Naive B cell (primary cell): Measurements from ENCODE around the gene NCR3LG1. TPM values are rescaled to one million over a fixed set of nuclear protein-coding genes. Genes with fewer than 3 reads are reported as not detected.

ENCODE experiments used
- ATAC-seq, 2 donors: fragments of 150-1000 bp; cut with Tn5 transposase; 2 replicates each; pipeline ENCODE4 v1.10.0; 2021; ENCODE audit warnings: low read depth in 2 of 2, mild to moderate bottlenecking in 2 of 2, moderate library complexity in 2 of 2
- DNase-seq: peaks from one replicate; pipeline ENCODE4 v3.0.0; 2022
- H3K27ac Mint-ChIP-seq, 6 donors: one replicate each; pipeline ENCODE4 v1.8.0; 2020 to 2022; ENCODE audit warnings: mild to moderate bottlenecking in 6 of 6, mixed read lengths in 6 of 6, moderate library complexity in 5 of 6, inconsistent platforms in 2 of 6
- H3K27me3 Mint-ChIP-seq, 3 donors: one replicate each; pipeline ENCODE4 v1.8.0; 2021 to 2022; ENCODE audit warnings: mixed read lengths in 3 of 3, mild to moderate bottlenecking in 1 of 3
- H3K36me3 Mint-ChIP-seq, 2 donors: one replicate each; pipeline ENCODE4 v1.8.0; 2020 to 2022; ENCODE audit warnings: mixed read lengths in 2 of 2, inconsistent platforms in 1 of 2, mild to moderate bottlenecking in 1 of 2
- H3K4me1 Mint-ChIP-seq, 3 donors: one replicate each; pipeline ENCODE4 v1.8.0; 2020 to 2022; ENCODE audit warnings: mixed read lengths in 3 of 3, inconsistent platforms in 1 of 3, mild to moderate bottlenecking in 1 of 3, moderate library complexity in 1 of 3
- H3K4me3 Mint-ChIP-seq, 8 donors: one replicate each; pipeline ENCODE4 v1.8.0; 2020 to 2022; ENCODE audit warnings: mild to moderate bottlenecking in 8 of 8, mixed read lengths in 8 of 8, moderate library complexity in 8 of 8, inconsistent platforms in 2 of 8
- H3K9me3 Mint-ChIP-seq, 7 donors: one replicate each; pipeline ENCODE4 v1.8.0; 2020 to 2022; ENCODE audit warnings: mixed read lengths in 7 of 7, mild to moderate bottlenecking in 5 of 7, inconsistent platforms in 2 of 7, moderate library complexity in 1 of 7
- polyA plus RNA-seq, 6 donors: library from polyadenylated mRNA; unstranded; fragments of 300-500 nt; fragmentation: Illumina TruSeq; gene quantifications; one replicate each; pipeline ENCODE4 v1.2.3, GENCODE V29; 2021; ENCODE audit warnings: low read depth in 6 of 6

NCR3LG1 gene
- polyA plus RNA-seq, 6 donors from 2014 or later: 0.19 to 0.20 TPM; not detected in 4

GRCh38 chr11:17381156-17381555, 29.6 kb downstream of the NCR3LG1 start:
- Mint-ChIP-seq H3K27me3 (peaks cover 6 to 12% (median 8%) of the 10 kb centered on the region in 3 donors), H3K4me1 (no peaks in the 10 kb centered on the region), H3K36me3 (no peaks in the 10 kb centered on the region), H3K27ac (peak overlapping the region in 2 of 6 donors; percentile 37 to 68), H3K4me3 (no peak overlapping the region), H3K9me3 (peaks cover 0 to 3% (median 0%) of the 10 kb centered on the region in 7 donors)
- DNase-seq: no peak
- ATAC-seq: no peak

- Mint-ChIP-seq H3K4me1 (no peaks in the 10 kb centered on the region), H3K36me3 (no peaks in the 10 kb centered on the region), H3K27ac (peak overlapping the region in 1 of 6 donors; percentile 28), H3K4me3 (peak overlapping the region in 1 of 8 donors; percentile 50), H3K27me3 (peaks cover 6 to 14% (median 10%) of the 10 kb centered on the region in 3 donors), H3K9me3 (peaks cover 0 to 3% (median 0%) of the 10 kb centered on the region in 7 donors)
- ATAC-seq: no peak
- no peak for DNase-seq
These were observed 30.6 kb downstream of the NCR3LG1 start for GRCh38 chr11:17382046-17382728.

- Mint-ChIP-seq H3K4me1 (peaks cover 0 to under 1% (median under 1%) of the 10 kb centered on the region in 3 donors), H3K27ac (peak overlapping the region in 1 of 6 donors; percentile 20), H3K27me3 (peaks cover 6 to 22% (median 21%) of the 10 kb centered on the region in 3 donors), H3K9me3 (peaks cover 0 to 2% (median 0%) of the 10 kb centered on the region in 7 donors), H3K36me3 (no peaks in the 10 kb centered on the region), H3K4me3 (no peak overlapping the region)
- no peak for ATAC-seq
- no peak for DNase-seq
These were observed 31.9 kb downstream of the NCR3LG1 start for GRCh38 chr11:17383461-17383860.

DNA sequence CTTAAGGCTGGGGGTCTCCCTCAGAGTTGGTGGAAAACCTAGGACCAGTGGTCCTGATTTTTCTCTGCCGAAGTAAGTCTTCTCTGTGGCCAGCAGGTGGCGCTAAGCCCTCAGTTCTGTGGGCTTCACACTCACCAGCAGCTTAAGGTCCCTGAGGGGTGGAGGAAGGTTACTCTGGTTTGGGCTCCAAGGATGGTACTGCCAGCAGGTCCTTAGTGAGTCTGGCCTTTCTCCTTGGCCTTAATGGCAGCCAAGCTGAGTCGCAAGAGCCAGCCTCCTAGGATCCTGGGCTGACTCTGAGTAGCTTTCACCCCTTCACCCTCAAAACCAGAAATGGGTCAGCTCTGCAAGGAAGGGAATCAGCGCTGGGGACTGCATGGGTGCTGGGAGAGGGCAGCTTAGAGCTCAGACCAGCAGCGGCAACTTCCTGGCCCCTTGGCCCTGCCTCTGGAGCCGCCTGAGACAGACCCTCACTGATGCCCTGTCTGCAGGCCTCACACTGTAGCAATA, 32.5 kb downstream of the NCR3LG1 start:
- Mint-ChIP-seq H3K36me3 (no peaks in the 10 kb centered on the region), H3K27ac (no peak overlapping the region)

DNA sequence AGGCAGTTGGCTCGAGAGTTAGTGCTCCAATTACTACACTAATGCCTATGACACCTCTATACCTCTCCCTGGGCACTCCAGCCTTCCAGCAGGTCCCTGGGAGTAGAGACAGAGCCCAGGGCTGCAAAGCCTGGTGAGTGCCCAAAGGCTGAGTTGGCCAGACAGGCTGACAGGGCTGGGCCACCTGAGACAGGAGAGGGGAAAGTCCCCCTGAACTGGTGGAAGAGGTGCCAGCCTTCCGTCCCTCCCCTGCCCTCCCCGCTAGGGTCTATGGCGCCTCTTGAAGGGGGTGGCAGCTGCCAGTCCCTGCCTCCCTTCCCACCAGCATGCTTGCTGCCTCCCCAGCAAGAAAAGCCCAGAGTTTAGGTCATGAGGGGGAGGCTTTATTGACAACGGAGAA, 33.9 kb downstream of the NCR3LG1 start:
- Mint-ChIP-seq H3K27me3 (peaks cover 6 to 36% (median 22%) of the 10 kb centered on the region in 3 donors), H3K36me3 (no peaks in the 10 kb centered on the region), H3K4me3 (peak overlapping the region in 1 of 8 donors; percentile 30), H3K9me3 (no peaks in the 10 kb centered on the region), H3K4me1 (peaks cover 8 to 12% (median 9%) of the 10 kb centered on the region in 3 donors), H3K27ac (no peak overlapping the region)
- DNase-seq (no peak), ATAC-seq (no peak)

More for the DNA sequence above, 32.5 kb downstream of the NCR3LG1 start:
- peak; percentile 67 for DNase-seq
- H3K9me3 Mint-ChIP-seq: no peaks in the 10 kb centered on the region
- peak; percentile 58 to 71 for ATAC-seq
- peaks cover 6 to 26% (median 22%) of the 10 kb centered on the region in 3 donors for H3K27me3 Mint-ChIP-seq
- peak overlapping the region in 1 of 8 donors; percentile 53 for H3K4me3 Mint-ChIP-seq
- peaks cover 0 to 4% (median 2%) of the 10 kb centered on the region in 3 donors for H3K4me1 Mint-ChIP-seq

DNA sequence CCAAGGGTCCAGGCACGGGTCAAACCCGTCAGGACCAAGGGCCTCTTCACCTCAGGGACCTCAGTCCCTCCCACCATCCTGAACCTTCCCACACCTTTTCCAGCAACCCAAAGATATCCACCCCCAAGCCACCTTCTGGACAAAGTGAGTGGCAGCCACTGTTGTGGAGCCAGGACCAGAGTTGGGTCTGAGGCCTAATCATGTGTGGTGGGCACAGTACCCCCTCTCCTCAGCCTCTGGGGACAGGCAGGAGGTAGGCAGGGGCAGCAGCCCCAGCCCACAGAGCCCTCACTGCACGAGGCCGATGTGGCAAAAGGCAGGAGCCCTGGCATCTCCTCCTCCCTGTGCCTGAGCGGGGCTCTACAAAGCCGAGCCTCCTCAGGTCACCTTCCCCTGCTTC, 34.3 kb downstream of the NCR3LG1 start:
- Mint-ChIP-seq H3K27ac (peak overlapping the region in 1 of 6 donors; percentile 21), H3K9me3 (no peaks in the 10 kb centered on the region), H3K4me1 (peaks cover 8 to 12% (median 9%) of the 10 kb centered on the region in 3 donors), H3K36me3 (no peaks in the 10 kb centered on the region), H3K27me3 (peaks cover 6 to 36% (median 22%) of the 10 kb centered on the region in 3 donors), H3K4me3 (peak overlapping the region in 1 of 8 donors; percentile 30)
- DNase-seq (no peak), ATAC-seq (no peak)

DNA sequence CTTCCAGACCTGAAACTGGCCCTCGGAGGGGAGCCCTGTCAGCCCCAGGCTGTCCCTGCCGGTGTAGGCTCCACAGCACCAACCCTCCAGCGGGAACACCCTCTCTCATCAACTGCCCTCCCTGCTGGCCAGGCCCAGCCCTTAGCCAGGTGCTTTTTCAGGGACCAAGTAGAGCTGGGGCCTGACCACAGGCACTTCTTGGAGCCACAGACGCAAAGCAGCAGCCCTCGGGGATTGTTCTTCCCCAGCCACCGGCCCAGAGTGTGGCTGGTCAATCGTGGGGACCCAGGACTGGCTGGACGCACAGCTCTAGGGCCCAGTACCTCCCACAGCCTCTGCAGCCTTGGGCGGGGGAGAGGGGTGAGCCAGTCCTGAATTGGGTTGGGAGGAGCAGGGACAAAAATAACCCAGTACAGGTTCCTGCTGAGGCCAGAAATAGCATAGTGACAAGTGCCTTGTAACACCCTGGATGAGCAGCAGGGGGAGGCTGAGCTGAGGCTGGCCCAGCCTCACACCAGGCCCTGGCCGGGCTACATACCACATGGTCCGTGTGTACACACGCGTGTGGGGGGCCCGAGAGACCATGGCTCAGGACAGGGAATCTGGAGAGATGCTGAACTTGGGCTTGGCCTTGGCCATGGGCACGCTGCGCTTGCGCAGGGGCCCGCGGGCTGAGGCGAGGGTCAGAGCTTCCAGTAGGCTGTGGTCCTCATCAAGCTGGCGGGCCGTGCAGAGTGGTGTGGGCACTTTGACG, 34.9 kb downstream of the NCR3LG1 start:
- Mint-ChIP-seq H3K36me3 (no peaks in the 10 kb centered on the region), H3K27me3 (peaks cover 6 to 36% (median 22%) of the 10 kb centered on the region in 3 donors), H3K4me1 (peaks cover 8 to 16% (median 9%) of the 10 kb centered on the region in 3 donors), H3K9me3 (no peaks in the 10 kb centered on the region), H3K4me3 (peak overlapping the region in 3 of 8 donors; percentile 50 to 79 (median 77)), H3K27ac (no peak overlapping the region)
- DNase-seq (no peak), ATAC-seq (peak; percentile 26 to 32)

GRCh38 chr11:17387254-17387653, 35.7 kb downstream of the NCR3LG1 start:
- Mint-ChIP-seq H3K4me1 (peaks cover 8 to 16% (median 9%) of the 10 kb centered on the region in 3 donors), H3K9me3 (no peaks in the 10 kb centered on the region), H3K27me3 (peaks cover 6 to 36% (median 22%) of the 10 kb centered on the region in 3 donors), H3K4me3 (peak overlapping the region in 7 of 8 donors; percentile 47 to 91 (median 78)), H3K36me3 (no peaks in the 10 kb centered on the region), H3K27ac (no peak overlapping the region)
- ATAC-seq: no peak
- DNase-seq: no peak

DNA sequence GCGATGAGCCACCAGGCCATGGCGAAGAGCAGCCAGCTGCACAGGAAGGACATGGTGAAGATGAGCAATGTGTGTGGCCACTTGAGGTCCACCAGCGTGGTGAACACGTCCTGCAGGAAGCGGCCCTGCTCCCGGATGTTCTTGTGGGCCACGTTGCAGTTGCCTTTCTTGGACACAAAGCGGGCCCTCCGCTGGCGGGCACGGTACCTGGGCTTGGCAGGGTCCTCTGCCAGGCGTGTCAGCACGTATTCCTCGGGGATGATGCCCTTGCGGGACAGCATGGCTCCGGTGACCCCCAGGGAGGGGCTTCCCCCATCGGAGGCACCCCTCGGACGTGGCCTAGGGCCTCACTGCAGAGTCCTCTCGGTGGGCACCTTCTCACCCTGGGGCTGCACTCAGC, 36.2 kb downstream of the NCR3LG1 start:
- no peak for DNase-seq
- peak overlapping the region in 7 of 8 donors; percentile 60 to 92 (median 78) for H3K4me3 Mint-ChIP-seq
- H3K27me3 Mint-ChIP-seq: peaks cover 6 to 36% (median 22%) of the 10 kb centered on the region in 3 donors
- H3K9me3 Mint-ChIP-seq: no peaks in the 10 kb centered on the region
- peaks cover 8 to 16% (median 9%) of the 10 kb centered on the region in 3 donors for H3K4me1 Mint-ChIP-seq
- H3K27ac Mint-ChIP-seq: no peak overlapping the region
- H3K36me3 Mint-ChIP-seq: no peaks in the 10 kb centered on the region
- ATAC-seq: no peak

DNA sequence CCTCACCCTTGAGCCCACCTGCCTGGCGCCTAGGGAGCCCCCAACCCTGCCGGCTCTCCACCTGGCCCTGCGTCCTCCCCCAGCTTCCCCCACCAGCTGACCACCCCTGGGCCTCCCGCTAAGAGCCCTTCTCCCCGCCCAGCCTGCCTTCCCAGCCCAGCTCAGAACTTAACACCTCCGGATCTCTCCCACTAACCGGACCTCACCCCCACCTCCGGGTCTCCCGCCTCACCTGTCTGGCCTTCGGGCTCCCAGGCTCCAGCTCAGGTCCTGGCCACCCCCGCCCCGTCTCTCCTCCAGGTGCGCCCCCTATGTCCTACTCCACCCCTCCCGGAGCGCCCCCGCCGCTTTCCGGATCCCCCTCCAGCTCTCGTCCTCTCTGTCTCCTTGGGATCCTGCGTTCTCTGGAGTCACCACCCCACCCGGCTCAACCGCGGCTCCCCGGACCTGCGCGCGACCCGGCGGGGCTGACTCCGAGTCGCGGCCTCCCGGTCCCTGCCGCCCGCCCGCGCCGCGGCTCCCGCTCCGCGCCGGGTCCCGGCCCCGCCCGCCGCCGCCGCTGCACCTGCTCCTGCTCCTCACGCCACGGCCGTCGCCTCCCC, 37.1 kb downstream of the NCR3LG1 start, which contains the start of gene KCNJ11:
Gene KCNJ11 (minus strand): TSS at position 51 of the 602 bp plus-strand sequence. CDS start 568 bp downstream, outside the sequence.
- DNase-seq (no peak), ATAC-seq (peak; percentile 49 to 63)
- peaks cover 4 to 36% (median 22%) of the 10 kb centered on the region in 3 donors for H3K27me3 Mint-ChIP-seq
- H3K9me3 Mint-ChIP-seq: no peaks in the 10 kb centered on the region
- peak within 1 kb of the TSS; percentile 76 to 94 (median 84) for H3K4me3 Mint-ChIP-seq
- no peaks in the 10 kb centered on the region for H3K36me3 Mint-ChIP-seq
- H3K27ac Mint-ChIP-seq: peak within 1 kb of the TSS in 3 of 6 donors; percentile 69 to 80 (median 79)
- H3K4me1 Mint-ChIP-seq: peaks cover 8 to 16% (median 9%) of the 10 kb centered on the region in 3 donors

GRCh38 chr11:17389211-17389956, 37.8 kb downstream of the NCR3LG1 start:
- Mint-ChIP-seq H3K27ac (peak overlapping the region in 4 of 6 donors; percentile 56 to 80 (median 74)), H3K4me3 (peak overlapping the region; percentile 69 to 94 (median 84)), H3K36me3 (no peaks in the 10 kb centered on the region), H3K27me3 (peaks cover 0 to 33% (median 26%) of the 10 kb centered on the region in 3 donors), H3K9me3 (no peaks in the 10 kb centered on the region), H3K4me1 (peaks cover 8 to 16% (median 9%) of the 10 kb centered on the region in 3 donors)
- peak; percentile 75 for DNase-seq
- ATAC-seq: peak; percentile 71 to 84

DNA sequence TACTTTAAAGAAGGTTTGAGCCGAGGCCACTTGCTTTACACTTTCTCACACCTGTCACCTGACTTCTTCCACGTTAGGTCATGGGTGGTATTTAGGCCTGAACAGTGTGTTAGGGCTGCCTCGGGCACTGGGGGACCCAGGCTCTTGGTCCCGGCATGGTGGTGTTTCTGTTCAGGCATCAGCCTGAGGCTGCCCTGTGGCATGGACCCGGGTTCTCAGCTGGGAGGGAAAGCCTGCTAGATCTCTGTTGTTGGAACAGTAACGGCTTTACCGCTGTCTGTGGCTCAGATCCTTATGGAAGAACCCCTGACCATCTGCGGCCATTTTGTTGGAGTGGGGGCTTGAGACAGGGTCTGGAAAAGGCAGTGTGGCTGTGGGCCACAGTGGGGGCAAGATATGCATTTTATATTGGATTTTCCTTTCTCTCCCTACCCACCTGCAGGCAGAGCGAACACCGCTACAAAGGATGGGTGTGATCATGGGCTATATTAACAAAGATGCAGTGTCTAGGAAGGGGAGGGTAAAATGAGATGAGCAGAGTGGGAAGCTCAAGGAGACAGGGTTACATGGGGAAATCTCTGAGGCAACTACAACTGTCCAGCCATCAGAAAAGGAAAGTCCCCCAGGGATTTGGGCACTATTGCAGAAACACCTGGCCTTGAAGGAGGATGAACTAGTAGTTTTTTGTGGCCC, 38.5 kb downstream of the NCR3LG1 start:
- DNase-seq (no peak), ATAC-seq (no peak)
- no peaks in the 10 kb centered on the region for H3K36me3 Mint-ChIP-seq
- H3K4me3 Mint-ChIP-seq: peak overlapping the region; percentile 68 to 94 (median 78)
- H3K27ac Mint-ChIP-seq: peak overlapping the region in 3 of 6 donors; percentile 44 to 89 (median 70)
- no peaks in the 10 kb centered on the region for H3K9me3 Mint-ChIP-seq
- peaks cover 0 to 26% (median 19%) of the 10 kb centered on the region in 3 donors for H3K27me3 Mint-ChIP-seq
- H3K4me1 Mint-ChIP-seq: peaks cover 8 to 16% (median 9%) of the 10 kb centered on the region in 3 donors
